GM18519 (cell line): Measurements from ENCODE around the gene MYZAP.

Source experiments
- ATAC-seq: cut with Tn5 transposase; IDR thresholded peaks from one replicate; pipeline ENCODE4 v1.9.1; 2021; ENCODE audit warnings: mild to moderate bottlenecking, moderate library complexity; ENCODE audit not compliant: unreplicated experiment, low FRiP score

Gene MYZAP

GRCh38 chr15:57561041-57561711, 30.5 kb upstream of the MYZAP start:
- ATAC-seq: peak; percentile 64

GRCh38 chr15:57562196-57562769, 29.4 kb upstream of the MYZAP start:
- no peak for ATAC-seq

GRCh38 chr15:57563416-57563815, 28.3 kb upstream of the MYZAP start:
- ATAC-seq: no peak

- no peak for ATAC-seq
Observed at GRCh38 chr15:57565311-57565710, 26.4 kb upstream of the MYZAP start.

GRCh38 chr15:57566834-57567233, 24.9 kb upstream of the MYZAP start:
- no peak for ATAC-seq

GRCh38 chr15:57567891-57568290, 23.8 kb upstream of the MYZAP start:
- no peak for ATAC-seq

GRCh38 chr15:57568299-57568698, 23.4 kb upstream of the MYZAP start:
- ATAC-seq: no peak

GRCh38 chr15:57570340-57570739, 21.4 kb upstream of the MYZAP start:
- no peak for ATAC-seq

GRCh38 chr15:57570994-57571393, 20.7 kb upstream of the MYZAP start:
- ATAC-seq: no peak

GRCh38 chr15:57571725-57572124, 20.0 kb upstream of the MYZAP start:
- no peak for ATAC-seq

- no peak for ATAC-seq
Observed at GRCh38 chr15:57572468-57572867, 19.2 kb upstream of the MYZAP start.

- ATAC-seq: no peak
Observed at GRCh38 chr15:57573151-57573550, 18.6 kb upstream of the MYZAP start.

- ATAC-seq: no peak
Observed at GRCh38 chr15:57575363-57575762, 16.3 kb upstream of the MYZAP start.

GRCh38 chr15:57578288-57578900, 13.3 kb upstream of the MYZAP start:
- no peak for ATAC-seq

- no peak for ATAC-seq
Observed at GRCh38 chr15:57580428-57580827, 11.3 kb upstream of the MYZAP start.

GRCh38 chr15:57580866-57581265, 10.8 kb upstream of the MYZAP start:
- no peak for ATAC-seq

- no peak for ATAC-seq
Observed at GRCh38 chr15:57582090-57582489, 9.6 kb upstream of the MYZAP start.

- no peak for ATAC-seq
Observed at GRCh38 chr15:57583282-57583681, 8.4 kb upstream of the MYZAP start.

GRCh38 chr15:57583720-57584119, 8.0 kb upstream of the MYZAP start:
- no peak for ATAC-seq

GRCh38 chr15:57586661-57587424, 4.9 kb upstream of the MYZAP start:
- no peak for ATAC-seq

GRCh38 chr15:57589281-57589680, 2.4 kb upstream of the MYZAP start:
- no peak for ATAC-seq
